ENCODE measurements around the gene USP8.

The USP8 gene

DNA sequence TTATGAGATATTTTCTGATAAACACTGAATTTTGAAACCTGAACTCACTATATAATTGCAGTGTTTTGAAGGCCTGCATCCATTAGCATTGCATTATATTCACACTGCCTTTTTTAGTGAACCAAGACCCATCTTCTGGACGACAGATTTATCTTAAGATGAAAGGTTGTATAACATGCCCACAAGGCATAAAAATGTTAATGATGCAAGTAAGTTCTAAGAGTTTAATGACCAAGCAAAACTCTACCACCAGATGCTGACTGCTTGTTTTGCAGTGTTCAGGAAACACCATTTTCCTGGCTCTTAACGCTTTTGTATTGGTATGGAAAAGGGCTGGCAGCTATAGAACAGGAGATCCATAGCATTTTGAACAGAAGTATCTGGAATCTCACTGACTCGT lies 76.1 kb downstream of the USP8 start:
- TF ChIP-seq OSR1 (CRISPR knock-in tag; IDR thresholded peaks at IDR 0.05) (no peak), ZNF565 (CRISPR knock-in tag; conservative IDR thresholded peaks at IDR 0.05; ENCODE audit: low read depth) (no peak), ESRRG (CRISPR knock-in tag; IDR thresholded peaks at IDR 0.05) (no peak), ZNF8 (CRISPR knock-in tag; IDR thresholded peaks at IDR 0.05) (no peak), ISL1 (CRISPR knock-in tag; IDR thresholded peaks at IDR 0.05) (no peak), ZFP3 (CRISPR knock-in tag; IDR thresholded peaks at IDR 0.05) (no peak), ARNTL (CRISPR knock-in tag; IDR thresholded peaks at IDR 0.05; ENCODE audit: borderline replicate concordance, low read depth) (no peak), PPARA (CRISPR knock-in tag; IDR thresholded peaks at IDR 0.05; ENCODE audit: borderline replicate concordance) (no peak), BACH2 (CRISPR knock-in tag; IDR thresholded peaks at IDR 0.05; ENCODE audit: borderline replicate concordance) (no peak), TCF4 (CRISPR knock-in tag; IDR thresholded peaks at IDR 0.05; ENCODE audit: borderline replicate concordance) (no peak), TOX (CRISPR knock-in tag; IDR thresholded peaks at IDR 0.05; ENCODE audit: borderline replicate concordance) (no peak), ZC3H10 (CRISPR knock-in tag; IDR thresholded peaks at IDR 0.05) (no peak), CSDC2 (CRISPR knock-in tag; IDR thresholded peaks at IDR 0.05) (no peak), GLIS3 (CRISPR knock-in tag; IDR thresholded peaks at IDR 0.05) (no peak), ZFP30 (CRISPR knock-in tag; IDR thresholded peaks at IDR 0.05) (no peak), ZNF70 (CRISPR knock-in tag; IDR thresholded peaks at IDR 0.05) (no peak)
- TF ChIP-seq, protein P1, sequence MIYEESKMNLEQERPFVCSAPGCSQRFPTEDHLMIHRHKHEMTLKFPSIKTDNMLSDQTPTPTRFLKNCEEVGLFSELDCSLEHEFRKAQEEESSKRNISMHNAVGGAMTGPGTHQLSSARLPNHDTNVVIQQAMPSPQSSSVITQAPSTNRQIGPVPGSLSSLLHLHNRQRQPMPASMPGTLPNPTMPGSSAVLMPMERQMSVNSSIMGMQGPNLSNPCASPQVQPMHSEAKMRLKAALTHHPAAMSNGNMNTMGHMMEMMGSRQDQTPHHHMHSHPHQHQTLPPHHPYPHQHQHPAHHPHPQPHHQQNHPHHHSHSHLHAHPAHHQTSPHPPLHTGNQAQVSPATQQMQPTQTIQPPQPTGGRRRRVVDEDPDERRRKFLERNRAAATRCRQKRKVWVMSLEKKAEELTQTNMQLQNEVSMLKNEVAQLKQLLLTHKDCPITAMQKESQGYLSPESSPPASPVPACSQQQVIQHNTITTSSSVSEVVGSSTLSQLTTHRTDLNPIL (CRISPR knock-in tag; IDR thresholded peaks at IDR 0.05; ENCODE audit: low read depth), result no peak
- TF ChIP-seq, protein P2, sequence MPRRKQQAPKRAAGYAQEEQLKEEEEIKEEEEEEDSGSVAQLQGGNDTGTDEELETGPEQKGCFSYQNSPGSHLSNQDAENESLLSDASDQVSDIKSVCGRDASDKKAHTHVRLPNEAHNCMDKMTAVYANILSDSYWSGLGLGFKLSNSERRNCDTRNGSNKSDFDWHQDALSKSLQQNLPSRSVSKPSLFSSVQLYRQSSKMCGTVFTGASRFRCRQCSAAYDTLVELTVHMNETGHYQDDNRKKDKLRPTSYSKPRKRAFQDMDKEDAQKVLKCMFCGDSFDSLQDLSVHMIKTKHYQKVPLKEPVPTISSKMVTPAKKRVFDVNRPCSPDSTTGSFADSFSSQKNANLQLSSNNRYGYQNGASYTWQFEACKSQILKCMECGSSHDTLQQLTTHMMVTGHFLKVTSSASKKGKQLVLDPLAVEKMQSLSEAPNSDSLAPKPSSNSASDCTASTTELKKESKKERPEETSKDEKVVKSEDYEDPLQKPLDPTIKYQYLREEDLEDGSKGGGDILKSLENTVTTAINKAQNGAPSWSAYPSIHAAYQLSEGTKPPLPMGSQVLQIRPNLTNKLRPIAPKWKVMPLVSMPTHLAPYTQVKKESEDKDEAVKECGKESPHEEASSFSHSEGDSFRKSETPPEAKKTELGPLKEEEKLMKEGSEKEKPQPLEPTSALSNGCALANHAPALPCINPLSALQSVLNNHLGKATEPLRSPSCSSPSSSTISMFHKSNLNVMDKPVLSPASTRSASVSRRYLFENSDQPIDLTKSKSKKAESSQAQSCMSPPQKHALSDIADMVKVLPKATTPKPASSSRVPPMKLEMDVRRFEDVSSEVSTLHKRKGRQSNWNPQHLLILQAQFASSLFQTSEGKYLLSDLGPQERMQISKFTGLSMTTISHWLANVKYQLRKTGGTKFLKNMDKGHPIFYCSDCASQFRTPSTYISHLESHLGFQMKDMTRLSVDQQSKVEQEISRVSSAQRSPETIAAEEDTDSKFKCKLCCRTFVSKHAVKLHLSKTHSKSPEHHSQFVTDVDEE (CRISPR knock-in tag; IDR thresholded peaks at IDR 0.05), result no peak
- TF ChIP-seq, protein P3, sequence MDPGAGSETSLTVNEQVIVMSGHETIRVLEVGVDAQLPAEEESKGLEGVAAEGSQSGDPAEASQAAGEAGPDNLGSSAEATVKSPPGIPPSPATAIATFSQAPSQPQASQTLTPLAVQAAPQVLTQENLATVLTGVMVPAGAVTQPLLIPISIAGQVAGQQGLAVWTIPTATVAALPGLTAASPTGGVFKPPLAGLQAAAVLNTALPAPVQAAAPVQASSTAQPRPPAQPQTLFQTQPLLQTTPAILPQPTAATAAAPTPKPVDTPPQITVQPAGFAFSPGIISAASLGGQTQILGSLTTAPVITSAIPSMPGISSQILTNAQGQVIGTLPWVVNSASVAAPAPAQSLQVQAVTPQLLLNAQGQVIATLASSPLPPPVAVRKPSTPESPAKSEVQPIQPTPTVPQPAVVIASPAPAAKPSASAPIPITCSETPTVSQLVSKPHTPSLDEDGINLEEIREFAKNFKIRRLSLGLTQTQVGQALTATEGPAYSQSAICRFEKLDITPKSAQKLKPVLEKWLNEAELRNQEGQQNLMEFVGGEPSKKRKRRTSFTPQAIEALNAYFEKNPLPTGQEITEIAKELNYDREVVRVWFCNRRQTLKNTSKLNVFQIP (CRISPR knock-in tag; IDR thresholded peaks at IDR 0.05; ENCODE audit: borderline replicate concordance, low read depth), result no peak
- ATAC-seq, result no peak

DNA sequence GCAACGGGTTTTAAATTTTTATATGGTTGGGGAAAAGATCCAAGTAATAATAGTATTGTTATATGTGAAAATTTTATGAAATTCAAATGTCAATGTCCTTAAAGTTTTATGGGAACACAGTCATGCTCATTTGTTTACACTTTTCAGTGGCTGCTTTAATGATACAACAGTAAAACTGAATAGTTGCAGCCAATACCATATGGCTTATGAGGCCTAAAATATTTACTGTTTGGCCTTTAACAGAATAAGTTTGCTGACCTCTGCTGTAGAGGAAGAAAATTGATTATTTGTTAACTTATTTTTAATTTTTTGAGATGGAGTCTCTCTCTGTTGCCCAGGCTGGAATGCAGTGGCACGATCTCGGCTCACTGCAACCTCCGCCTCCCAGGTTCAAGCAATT lies 77.6 kb downstream of the USP8 start:
- no peak for ATAC-seq
- TF ChIP-seq PPARA (CRISPR knock-in tag; IDR thresholded peaks at IDR 0.05; ENCODE audit: borderline replicate concordance) (no peak), ESRRG (CRISPR knock-in tag; IDR thresholded peaks at IDR 0.05) (no peak), ZFP30 (CRISPR knock-in tag; IDR thresholded peaks at IDR 0.05) (no peak), RARB (CRISPR knock-in tag; IDR thresholded peaks at IDR 0.05) (no peak), ZNF70 (CRISPR knock-in tag; IDR thresholded peaks at IDR 0.05) (no peak), ZFP3 (CRISPR knock-in tag; IDR thresholded peaks at IDR 0.05) (no peak), OSR1 (CRISPR knock-in tag; IDR thresholded peaks at IDR 0.05) (no peak), ZNF8 (CRISPR knock-in tag; IDR thresholded peaks at IDR 0.05) (no peak), ARNTL (CRISPR knock-in tag; IDR thresholded peaks at IDR 0.05; ENCODE audit: borderline replicate concordance, low read depth) (no peak), GLIS3 (CRISPR knock-in tag; IDR thresholded peaks at IDR 0.05) (no peak)
- TF ChIP-seq, protein P2 (CRISPR knock-in tag; IDR thresholded peaks at IDR 0.05), result no peak
- TF ChIP-seq, protein P1 (CRISPR knock-in tag; IDR thresholded peaks at IDR 0.05; ENCODE audit: low read depth), result no peak
- TF ChIP-seq, protein P3 (CRISPR knock-in tag; IDR thresholded peaks at IDR 0.05; ENCODE audit: borderline replicate concordance, low read depth), result no peak

Measured in SK-N-SH treated with all-trans-retinoic acid at 6 μM for 48 hours (cell line).